Adrenal gland (tissue), 12 donors: ENCODE data around the gene TET3. TPM values are rescaled to one million over a fixed set of nuclear protein-coding genes. Genes with fewer than 3 reads are reported as not detected.

Source experiments
- DNase-seq, 7 donors: peaks; one replicate each; pipeline ENCODE4 v3.0.0-alpha.2; 2019 to 2020
- H3K27ac ChIP-seq, 5 donors: fragments of 200-600 bp; sonication (generic) in 4 of 5; 1 replicate in 3 of 5; 2 replicates in 2 of 5; pipeline versions ENCODE4 v1.5.1 to v1.8.0; 2016 to 2020; ENCODE audit warnings: mild to moderate bottlenecking in 1 of 5
- H3K27me3 ChIP-seq: fragments of 200-600 bp; 2 replicates; pipeline ENCODE4 v1.8.0; 2021
- H3K36me3 ChIP-seq, 2 donors: fragments of 200-600 bp; replicated peaks in 1 of 2; 1 replicate in 1 of 2; 2 replicates in 1 of 2; pipeline versions ENCODE4 v1.5.1 to v1.8.0; 2018 to 2022
- H3K4me1 ChIP-seq, 2 donors: fragments of 200-600 bp; replicated peaks in 1 of 2; 1 replicate in 1 of 2; 2 replicates in 1 of 2; pipeline versions ENCODE4 v1.5.1 to v1.8.0; 2018 to 2021
- H3K4me3 ChIP-seq, 4 donors: fragments of 200-600 bp; sonication (generic) in 3 of 4; one replicate each; pipeline ENCODE4 v1.5.1; 2016 to 2018
- H3K9me3 ChIP-seq, 3 donors: fragments of 200-600 bp; sonication (generic) in 1 of 3; replicated peaks in 1 of 3; 1 replicate in 2 of 3; 2 replicates in 1 of 3; pipeline versions ENCODE4 v1.5.1 to v1.8.0; 2016 to 2021
- POLR2A ChIP-seq, 2 donors: fragments of 450-650 bp; IDR thresholded peaks; one replicate each; pipeline ENCODE4 v1.6.1; 2017; ENCODE audit warnings: antibody characterized with exemption in 2 of 2, mild to moderate bottlenecking in 2 of 2, moderate library complexity in 1 of 2
- WGBS, 4 donors: extraction: QIAGEN DNeasy Blood & Tissue Kit in 2 of 4; methylation state at CpG; one replicate each; pipeline versions ENCODE4 v1.1.5 to v1.1.7; 2013 to 2017; 5-methylcytosine and 5-hydroxymethylcytosine counted together
- intact Hi-C, 2 donors: fragments of 100-400 bp; cut with DNase I; formaldehyde crosslinking; loops; one replicate each; pipeline versions ENCODE4 v1.14.1 to v1.15.0; 2022 to 2023
- polyA plus RNA-seq, 3 donors: library from polyadenylated mRNA; stranded (reverse); fragments of 200-250 nt in 2 of 3; fragments of 350-450 nt in 1 of 3; fragmentation: Illumina TruSeq in 1 of 3; extraction: RNeasy Lipid Tissue Mini Kit (QIAGEN cat#74804) in 1 of 3; gene quantifications; one replicate each; pipeline ENCODE4 v1.2.3, GENCODE V29; 2013 to 2014
- total RNA-seq, 9 donors: library from RNA; depleted of rRNA in 4 of 9; stranded (reverse); fragments of >200 nt in 4 of 9; fragments of 120-200 nt in 1 of 9; fragmentation: NEBNext Ultra II Directional in 1 of 9; extraction: Animal tissue kit (Norgen Biotek cat#: 25700) in 1 of 9; gene quantifications; one replicate each; pipeline versions ENCODE4 v1.1.0 to v1.2.4, GENCODE V29; 2013 to 2023
- TF ChIP-seq, protein P1 (sequence below), 6 experiments: fragments of 450-650 bp in 4 of 6; fragments of 200-600 bp in 2 of 6; sonication (generic) in 1 of 6; IDR thresholded peaks; 1 replicate in 5 of 6; 2 replicates in 1 of 6; pipeline versions ENCODE4 v1.5.1 to v1.8.0; 2016 to 2021; ENCODE audit warnings: antibody characterized with exemption in 6 of 6, mild to moderate bottlenecking in 2 of 6, moderate library complexity in 1 of 6
- donor health status: healthy with polysubstance abuse.
- donor health status: Bipolar disorder and iron deficiency.
- donor health status: DM: yes; HTN: yes; CAD: no.
- donor health status: DM: no; HTN: no; CAD: no.
- donor health status: DM: no; HTN: no; CAD: no.
- donor health status: DM: yes; HTN: yes; CAD: no.

Gene TET3
- total and polyA plus RNA-seq, 12 donors = 1.3 to 8.6 (median 5.4) TPM

DNA sequence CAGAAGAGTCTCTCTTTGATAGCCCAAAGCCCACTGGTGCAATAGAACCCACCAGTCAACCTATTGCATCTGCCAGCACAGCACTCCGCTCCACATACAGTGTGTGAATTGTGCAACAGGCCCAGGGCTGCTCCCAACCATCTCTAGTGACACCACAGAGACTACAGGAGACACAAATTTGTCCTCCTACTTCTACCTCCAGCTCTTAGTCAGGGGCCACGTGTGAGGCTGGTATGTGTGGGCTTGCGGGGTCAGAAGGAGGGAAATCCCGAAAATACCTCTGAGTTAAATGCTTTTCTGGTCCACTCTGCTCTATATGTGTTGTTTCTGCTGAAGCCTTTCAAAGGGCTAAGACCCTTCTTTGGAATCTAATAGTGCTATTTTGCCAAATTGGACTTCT lies 40.0 kb upstream of the TET3 start:
- H3K27me3 ChIP-seq = no peaks in the 10 kb centered on the region
- no peak for DNase-seq
- H3K4me1 ChIP-seq = no peaks in the 10 kb centered on the region
- 88 to 97% (median 91%) methylated on average over 4 of the region's 4 CpGs for WGBS, 4 donors
- H3K4me3 ChIP-seq = no peak overlapping the region
- TF ChIP-seq, protein P1, sequence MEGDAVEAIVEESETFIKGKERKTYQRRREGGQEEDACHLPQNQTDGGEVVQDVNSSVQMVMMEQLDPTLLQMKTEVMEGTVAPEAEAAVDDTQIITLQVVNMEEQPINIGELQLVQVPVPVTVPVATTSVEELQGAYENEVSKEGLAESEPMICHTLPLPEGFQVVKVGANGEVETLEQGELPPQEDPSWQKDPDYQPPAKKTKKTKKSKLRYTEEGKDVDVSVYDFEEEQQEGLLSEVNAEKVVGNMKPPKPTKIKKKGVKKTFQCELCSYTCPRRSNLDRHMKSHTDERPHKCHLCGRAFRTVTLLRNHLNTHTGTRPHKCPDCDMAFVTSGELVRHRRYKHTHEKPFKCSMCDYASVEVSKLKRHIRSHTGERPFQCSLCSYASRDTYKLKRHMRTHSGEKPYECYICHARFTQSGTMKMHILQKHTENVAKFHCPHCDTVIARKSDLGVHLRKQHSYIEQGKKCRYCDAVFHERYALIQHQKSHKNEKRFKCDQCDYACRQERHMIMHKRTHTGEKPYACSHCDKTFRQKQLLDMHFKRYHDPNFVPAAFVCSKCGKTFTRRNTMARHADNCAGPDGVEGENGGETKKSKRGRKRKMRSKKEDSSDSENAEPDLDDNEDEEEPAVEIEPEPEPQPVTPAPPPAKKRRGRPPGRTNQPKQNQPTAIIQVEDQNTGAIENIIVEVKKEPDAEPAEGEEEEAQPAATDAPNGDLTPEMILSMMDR (IDR thresholded peaks at IDR 0.05) = no peak
- TF ChIP-seq POLR2A (IDR thresholded peaks at IDR 0.05) = no peak
- H3K36me3 ChIP-seq = peaks cover 0 to 34% of the 10 kb centered on the region in 2 donors
- intact Hi-C loops = no loop called here
- H3K9me3 ChIP-seq = no peaks in the 10 kb centered on the region
- no peak overlapping the region for H3K27ac ChIP-seq

DNA sequence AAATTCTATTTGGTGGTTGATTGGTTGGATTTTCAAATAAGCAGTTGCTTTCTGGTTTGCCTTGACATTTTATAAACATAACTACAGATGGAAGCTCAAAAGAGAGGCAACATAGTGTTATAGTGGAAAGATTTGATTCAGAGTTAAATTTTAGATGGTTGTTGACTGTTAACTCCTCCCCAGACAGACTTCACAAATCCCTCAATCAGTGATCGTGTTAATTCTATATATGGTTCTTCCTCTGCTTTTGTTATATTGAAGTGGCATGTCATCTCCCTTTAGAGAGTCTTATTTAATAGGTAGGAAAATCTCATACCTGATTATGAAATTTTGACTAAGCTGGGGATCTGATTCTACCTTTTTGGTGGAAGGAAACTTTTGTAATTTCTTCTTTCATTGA lies 38.5 kb upstream of the TET3 start:
- Histone ChIP-seq H3K27ac (no peak overlapping the region), H3K4me3 (no peak overlapping the region), H3K36me3 (peaks cover 0 to 43% of the 10 kb centered on the region in 2 donors), H3K4me1 (no peaks in the 10 kb centered on the region), H3K9me3 (no peaks in the 10 kb centered on the region), H3K27me3 (no peaks in the 10 kb centered on the region)
- 71 to 88% (median 75%) methylated on average over 1 of the region's 1 CpG for WGBS, 4 donors
- no peak for TF ChIP-seq POLR2A (IDR thresholded peaks at IDR 0.05)
- TF ChIP-seq, protein P1 (IDR thresholded peaks at IDR 0.05) = no peak
- intact Hi-C loops = no loop called here
- DNase-seq = no peak

DNA sequence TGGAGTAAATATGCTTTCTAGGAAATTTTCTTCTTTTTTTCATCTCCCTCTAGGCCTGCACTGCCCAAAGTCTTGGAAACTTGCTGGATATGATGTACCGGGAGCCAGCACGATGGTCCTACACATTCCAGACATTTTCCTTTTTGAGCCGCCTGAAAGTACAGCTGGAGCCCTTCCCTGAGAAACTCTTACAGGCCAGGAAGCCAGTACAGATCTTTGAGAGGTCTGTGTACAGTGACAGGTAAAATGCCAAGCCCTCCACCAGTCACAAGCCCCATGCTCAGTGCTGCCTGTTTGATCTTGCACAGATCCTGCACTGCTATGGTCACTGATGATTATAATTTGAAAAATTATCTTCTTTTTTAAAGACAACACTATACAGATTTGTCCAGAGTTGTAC lies 38.0 kb upstream of the TET3 start:
- WGBS, 4 donors = 89 to 96% (median 90%) methylated on average over 3 of the region's 3 CpGs
- Histone ChIP-seq H3K4me3 (no peak overlapping the region), H3K27ac (no peak overlapping the region), H3K36me3 (peaks cover 0 to 48% of the 10 kb centered on the region in 2 donors), H3K9me3 (no peaks in the 10 kb centered on the region), H3K4me1 (peaks cover 0 to under 1% of the 10 kb centered on the region in 2 donors), H3K27me3 (no peaks in the 10 kb centered on the region)
- DNase-seq = no peak
- intact Hi-C loops = no loop called here
- TF ChIP-seq POLR2A (IDR thresholded peaks at IDR 0.05) = no peak
- TF ChIP-seq, protein P1 (IDR thresholded peaks at IDR 0.05) = no peak

DNA sequence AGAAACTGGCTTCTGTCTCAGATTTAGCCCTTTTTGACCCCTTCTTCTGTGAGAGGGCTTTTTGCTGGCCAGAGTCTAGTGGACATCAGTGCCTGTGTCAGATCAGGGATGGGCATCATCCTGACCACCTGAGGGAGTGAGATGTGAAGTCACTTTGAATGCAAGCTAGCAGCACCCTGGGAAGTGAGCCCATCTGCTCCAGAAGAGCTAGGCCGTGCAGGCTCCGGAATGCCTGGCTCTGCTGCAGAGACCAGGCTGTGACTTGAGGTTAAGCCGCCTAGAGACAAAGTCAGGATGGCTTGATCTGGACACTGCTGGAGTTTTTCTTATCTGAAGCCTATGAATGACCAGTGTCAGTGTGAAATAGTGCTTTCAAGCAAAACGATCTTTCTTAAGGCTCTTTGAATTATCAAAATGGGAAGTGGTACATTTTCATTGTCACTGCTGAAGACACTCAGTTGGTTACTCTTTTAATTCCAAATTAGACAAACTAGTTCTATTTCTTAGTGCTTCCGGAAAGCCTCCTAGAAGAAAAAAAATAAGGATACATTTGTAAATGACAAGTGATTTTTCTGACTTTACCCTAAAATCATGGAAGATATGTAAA lies 37.2 kb upstream of the TET3 start:
- peaks cover 0 to 8% of the 10 kb centered on the region in 2 donors for H3K4me1 ChIP-seq
- peaks cover 0 to 48% of the 10 kb centered on the region in 2 donors for H3K36me3 ChIP-seq
- TF ChIP-seq, protein P1 (IDR thresholded peaks at IDR 0.05) = no peak
- no peak for TF ChIP-seq POLR2A (IDR thresholded peaks at IDR 0.05)
- intact Hi-C loops = no loop called here
- H3K27me3 ChIP-seq = no peaks in the 10 kb centered on the region
- H3K27ac ChIP-seq = no peak overlapping the region
- 81 to 88% (median 86%) methylated on average over 2 to 5 of the region's 5 CpGs for WGBS, 4 donors
- H3K9me3 ChIP-seq = no peaks in the 10 kb centered on the region
- DNase-seq = no peak
- H3K4me3 ChIP-seq = no peak overlapping the region
